ENCODE measurements around the gene EEFSEC.
A peak's percentile ranks its signal among the peaks of the same experiment; 100 is the strongest.

EEFSEC gene

GRCh38 chr3:128326051-128326823 lies 173.0 kb downstream of the EEFSEC start:
- DNase-seq (ENCODE audit: low read depth, low spot score) = no peak
- no peak overlapping the region for H3K27ac ChIP-seq

GRCh38 chr3:128327606-128328031 lies 174.3 kb downstream of the EEFSEC start:
- no peak overlapping the region for H3K27ac ChIP-seq
- no peak for DNase-seq (ENCODE audit: low read depth, low spot score)

GRCh38 chr3:128328546-128329458 lies 175.5 kb downstream of the EEFSEC start:
- DNase-seq (ENCODE audit: low read depth, low spot score) = no peak
- no peak overlapping the region for H3K27ac ChIP-seq

- H3K27ac ChIP-seq = no peak overlapping the region
Measured at GRCh38 chr3:128329491-128330213, 176.4 kb downstream of the EEFSEC start.

GRCh38 chr3:128330214-128330842 lies 177.0 kb downstream of the EEFSEC start:
- no peak for DNase-seq (ENCODE audit: low read depth, low spot score)
- H3K27ac ChIP-seq = no peak overlapping the region

More at GRCh38 chr3:128329491-128330213, 176.4 kb downstream of the EEFSEC start:
- DNase-seq (ENCODE audit: low read depth, low spot score) = no peak

GRCh38 chr3:128334086-128334645 lies 180.9 kb downstream of the EEFSEC start:
- no peak overlapping the region for H3K27ac ChIP-seq
- DNase-seq (ENCODE audit: low read depth, low spot score) = no peak

GRCh38 chr3:128334766-128335165 lies 181.5 kb downstream of the EEFSEC start:
- H3K27ac ChIP-seq = no peak overlapping the region
- DNase-seq (ENCODE audit: low read depth, low spot score) = no peak

- DNase-seq (ENCODE audit: low read depth, low spot score) = no peak
- no peak overlapping the region for H3K27ac ChIP-seq
Measured at GRCh38 chr3:128335621-128336296, 182.5 kb downstream of the EEFSEC start.

GRCh38 chr3:128336337-128337156 lies 183.3 kb downstream of the EEFSEC start:
- H3K27ac ChIP-seq = peak overlapping the region; percentile 47
- DNase-seq (ENCODE audit: low read depth, low spot score) = no peak

- DNase-seq (ENCODE audit: low read depth, low spot score) = peak; percentile 24
- H3K27ac ChIP-seq = peak overlapping the region; percentile 47
Measured at GRCh38 chr3:128337305-128337704, 184.0 kb downstream of the EEFSEC start.

GRCh38 chr3:128338536-128339330 lies 185.5 kb downstream of the EEFSEC start:
- no peak overlapping the region for H3K27ac ChIP-seq
- no peak for DNase-seq (ENCODE audit: low read depth, low spot score)

- no peak overlapping the region for H3K27ac ChIP-seq
- no peak for DNase-seq (ENCODE audit: low read depth, low spot score)
Measured at GRCh38 chr3:128339491-128340012, 186.3 kb downstream of the EEFSEC start.

- no peak overlapping the region for H3K27ac ChIP-seq
- no peak for DNase-seq (ENCODE audit: low read depth, low spot score)
Measured at GRCh38 chr3:128340198-128340903, 187.1 kb downstream of the EEFSEC start.

GRCh38 chr3:128340904-128341555 lies 187.7 kb downstream of the EEFSEC start:
- no peak for DNase-seq (ENCODE audit: low read depth, low spot score)

GRCh38 chr3:128341659-128342395 lies 188.5 kb downstream of the EEFSEC start:
- DNase-seq (ENCODE audit: low read depth, low spot score) = no peak
- H3K27ac ChIP-seq = no peak overlapping the region

More at GRCh38 chr3:128340904-128341555, 187.7 kb downstream of the EEFSEC start:
- no peak overlapping the region for H3K27ac ChIP-seq
